ENCODE data around the gene PACS1. TPM values are rescaled to one million over a fixed set of nuclear protein-coding genes. Genes with fewer than 3 reads are reported as not detected.

PACS1 gene
- polyA plus RNA-seq, 3 donors: 8.1 to 36.8 (median 12.4) TPM

DNA sequence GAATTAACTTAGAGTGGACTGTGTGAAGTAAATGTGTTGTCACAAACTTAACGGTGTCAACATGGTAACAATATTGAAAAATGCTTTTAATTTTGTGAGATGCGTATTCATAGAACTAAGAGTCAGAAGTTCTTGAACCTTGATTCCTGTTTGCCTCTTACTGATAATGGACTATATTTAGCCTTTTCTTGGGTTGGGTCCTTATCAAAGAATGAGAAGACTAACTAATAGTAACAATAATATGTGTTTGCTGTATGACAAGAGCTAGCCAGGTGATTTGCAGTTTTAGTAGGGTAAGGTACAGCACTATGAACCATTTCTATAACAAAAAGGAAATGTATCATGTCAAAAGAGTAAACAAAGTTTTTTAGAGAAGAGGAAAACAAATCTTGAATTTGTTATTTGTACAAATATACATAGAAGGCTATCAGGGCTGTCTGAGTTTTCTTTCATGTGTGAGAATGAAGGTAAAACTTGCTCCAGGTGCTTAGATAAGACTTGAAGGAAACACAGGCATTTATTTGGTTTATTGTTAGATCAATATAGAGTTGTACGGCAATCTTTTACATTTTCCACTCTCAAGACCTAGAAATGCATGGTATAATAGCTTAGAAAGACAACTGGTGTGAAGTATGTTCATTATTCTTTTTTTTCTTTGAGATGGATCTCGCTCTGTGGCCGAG, 74.1 kb downstream of the PACS1 start:
- Histone ChIP-seq H3K36me3 (replicated peaks in 1 of 2; ENCODE audit: control insufficient read depth in 1 of 2, insufficient read depth in 2 of 2, low read length in 2 of 2) (peaks cover 0 to 2% of the 10 kb centered on the region in 2 donors), H3K4me1 (ENCODE audit: control insufficient read depth in 1 of 2, insufficient read depth in 2 of 2, low read length in 2 of 2) (no peaks in the 10 kb centered on the region), H3K4me2 (replicated peaks; ENCODE audit: extremely low read depth, low read length, poor library complexity, severe bottlenecking) (no peak overlapping the region), H3K9me3 (replicated peaks in 1 of 2; ENCODE audit: control insufficient read depth in 1 of 2, insufficient read depth in 1 of 2, low read length in 2 of 2) (peaks cover 0 to 5% of the 10 kb centered on the region in 2 donors), H4K20me1 (ENCODE audit: insufficient read depth, low read length) (peaks cover 48% of the 10 kb centered on the region), H3K27me3 (ENCODE audit: control insufficient read depth in 2 of 2, insufficient read depth in 2 of 2, low read length in 2 of 2) (no peaks in the 10 kb centered on the region), H3K9ac (ENCODE audit: insufficient read depth, low read length, poor library complexity, severe bottlenecking) (no peak overlapping the region), H3K27ac (ENCODE audit: low read depth in 1 of 2, low read length in 2 of 2) (no peak overlapping the region), H2AFZ (ENCODE audit: insufficient read depth, low read depth, low read length, poor library complexity, severe bottlenecking) (no peak overlapping the region), H3K4me3 (replicated peaks in 1 of 3; ENCODE audit: low read depth in 2 of 3, low read length in 3 of 3) (no peak overlapping the region), H3K79me2 (ENCODE audit: insufficient read depth, low read length) (peaks cover 12% of the 10 kb centered on the region)
- TF ChIP-seq CTCF (IDR thresholded peaks at IDR 0.05): no peak
- Mint-ChIP-seq H3K27ac (no peak overlapping the region), H3K9me3 (peaks cover 0 to 8% (median 0%) of the 10 kb centered on the region in 7 donors), H3K4me1 (peaks cover 7% of the 10 kb centered on the region), H3K27me3 (ENCODE audit: low read depth in 3 of 3) (peaks cover 0 to 1% (median 0%) of the 10 kb centered on the region in 3 donors), H3K4me3 (no peak overlapping the region), H3K36me3 (peaks cover 12 to 14% of the 10 kb centered on the region in 2 donors)
- intact Hi-C loops (cut with micrococcal nuclease): no loop called here
- DNase-seq: no peak
- WGBS (ENCODE audit: insufficient coverage): no CpG with 5 or more reads among the region's 5 CpGs

DNA sequence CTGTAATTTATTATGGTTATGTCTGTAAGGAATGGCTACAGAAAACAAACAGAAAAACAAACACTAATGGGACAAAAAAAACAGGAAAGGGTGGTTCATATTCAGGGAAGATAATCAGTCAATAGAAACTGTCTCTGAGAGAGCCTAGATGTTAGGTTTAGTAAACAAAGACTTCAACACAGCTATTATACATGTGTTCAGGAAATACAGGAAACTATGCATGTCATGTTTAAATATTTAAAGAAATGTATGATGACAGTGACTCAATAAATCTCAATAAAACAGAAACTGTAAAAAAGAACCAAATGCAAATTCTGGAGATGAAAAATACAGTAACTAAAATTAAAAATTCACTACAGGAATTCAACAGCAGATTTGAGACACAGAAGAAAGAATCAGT, 76.0 kb downstream of the PACS1 start:
- no peak overlapping the region for H3K4me3 ChIP-seq (replicated peaks in 1 of 3; ENCODE audit: low read depth in 2 of 3, low read length in 3 of 3)
- H3K27me3 ChIP-seq (ENCODE audit: control insufficient read depth in 2 of 2, insufficient read depth in 2 of 2, low read length in 2 of 2): no peaks in the 10 kb centered on the region
- DNase-seq: no peak
- H2AFZ ChIP-seq (ENCODE audit: insufficient read depth, low read depth, low read length, poor library complexity, severe bottlenecking): no peak overlapping the region
- H3K27ac ChIP-seq (ENCODE audit: low read depth in 1 of 2, low read length in 2 of 2): no peak overlapping the region
- H3K9ac ChIP-seq (ENCODE audit: insufficient read depth, low read length, poor library complexity, severe bottlenecking): no peak overlapping the region
- peaks cover 0 to 5% of the 10 kb centered on the region in 2 donors for H3K9me3 ChIP-seq (replicated peaks in 1 of 2; ENCODE audit: control insufficient read depth in 1 of 2, insufficient read depth in 1 of 2, low read length in 2 of 2)
- peaks cover 0 to 2% of the 10 kb centered on the region in 2 donors for H3K36me3 ChIP-seq (replicated peaks in 1 of 2; ENCODE audit: control insufficient read depth in 1 of 2, insufficient read depth in 2 of 2, low read length in 2 of 2)
- no peak for TF ChIP-seq CTCF (IDR thresholded peaks at IDR 0.05)
- H3K4me1 ChIP-seq (ENCODE audit: control insufficient read depth in 1 of 2, insufficient read depth in 2 of 2, low read length in 2 of 2): no peaks in the 10 kb centered on the region
- intact Hi-C loops (cut with micrococcal nuclease): no loop called here
- H3K4me2 ChIP-seq (replicated peaks; ENCODE audit: extremely low read depth, low read length, poor library complexity, severe bottlenecking): no peak overlapping the region
- H4K20me1 ChIP-seq (ENCODE audit: insufficient read depth, low read length): peaks cover 43% of the 10 kb centered on the region
- no peak overlapping the region for H3K4me3 Mint-ChIP-seq
- peaks cover 10 to 12% of the 10 kb centered on the region in 2 donors for H3K36me3 Mint-ChIP-seq
- H3K27ac Mint-ChIP-seq: no peak overlapping the region
- H3K9me3 Mint-ChIP-seq: peaks cover 0 to 8% (median 0%) of the 10 kb centered on the region in 7 donors
- peaks cover 0 to 1% (median 0%) of the 10 kb centered on the region in 3 donors for H3K27me3 Mint-ChIP-seq (ENCODE audit: low read depth in 3 of 3)
- peaks cover 15% of the 10 kb centered on the region for H3K4me1 Mint-ChIP-seq
- peaks cover 8% of the 10 kb centered on the region for H3K79me2 ChIP-seq (ENCODE audit: insufficient read depth, low read length)
